K562 (cell line): ENCODE measurements around the gene NSMCE1. TPM values are rescaled to one million over a fixed set of nuclear protein-coding genes. Genes with fewer than 3 reads are reported as not detected.

Experiments
- ESRRB ChIP-seq: fragments of 250-450 bp; sonication (Bioruptor Pico); IDR thresholded peaks from 2 replicates; pipeline ENCODE4 v1.5.0; 2020; ENCODE audit warnings: mild to moderate bottlenecking, moderate library complexity, borderline replicate concordance
- FIP1L1 ChIP-seq: fragments of 200-400 bp; formaldehyde crosslinking; IDR thresholded peaks from 2 replicates; pipeline ENCODE4 v1.6.1; 2018; ENCODE audit warnings: mild to moderate bottlenecking, low read depth, low read length; ENCODE audit not compliant: poor library complexity, severe bottlenecking
- GATA2 ChIP-seq: sonication (generic); formaldehyde crosslinking; IDR thresholded peaks from 2 replicates; pipeline ENCODE4 v1.4.0; 2020; ENCODE audit warnings: mild to moderate bottlenecking, missing genetic modification reagents
- JUN ChIP-seq, 2 experiments: sonication (generic) in 1 of 2; formaldehyde crosslinking in 1 of 2; IDR thresholded peaks; 2 replicates each; pipeline versions ENCODE4 v1.6.1 to v1.8.0; 2012 to 2022; ENCODE audit warnings: borderline replicate concordance in 2 of 2, mild to moderate bottlenecking in 2 of 2, improper control_type of control experiment in 1 of 2, low read depth in 1 of 2, low read length in 1 of 2, missing genetic modification reagents in 1 of 2
- LEF1 ChIP-seq: fragments of 450-650 bp; IDR thresholded peaks from 2 replicates; pipeline ENCODE4 v1.6.1; 2016; ENCODE audit warnings: mild to moderate bottlenecking
- NR4A1 ChIP-seq, 2 experiments: fragments of 250-450 bp in 1 of 2; fragments of 450-650 bp in 1 of 2; sonication (Bioruptor Pico) in 1 of 2; IDR thresholded peaks; 2 replicates each; pipeline versions ENCODE4 v1.4.0 to v1.6.1; 2016 to 2020; ENCODE audit warnings: mild to moderate bottlenecking in 2 of 2, missing compliant biosample characterization in 1 of 2, missing genetic modification characterization in 1 of 2, moderate library complexity in 1 of 2
- RBFOX2 ChIP-seq: fragments of 200-400 bp; formaldehyde crosslinking; IDR thresholded peaks from 2 replicates; pipeline ENCODE4 v1.6.1; 2017; ENCODE audit warnings: low read depth, mild to moderate bottlenecking, low read length, moderate library complexity
- SMAD4 ChIP-seq: fragments of 250-450 bp; sonication (Bioruptor Pico); conservative IDR thresholded peaks from 2 replicates; pipeline ENCODE4 v1.8.0; 2021; ENCODE audit warnings: inconsistent platforms, mild to moderate bottlenecking, moderate library complexity
- THRAP3 ChIP-seq: fragments of 450-650 bp; IDR thresholded peaks from 2 replicates; pipeline ENCODE4 v1.6.1; 2016; ENCODE audit warnings: mild to moderate bottlenecking, inconsistent platforms, borderline replicate concordance
- ZBED1 ChIP-seq: IDR thresholded peaks from 2 replicates; pipeline ENCODE4 v1.6.1; 2014
- ZBTB7A ChIP-seq: IDR thresholded peaks from 2 replicates; pipeline ENCODE4 v1.6.1; 2011; ENCODE audit warnings: low read depth, mild to moderate bottlenecking, low read length, moderate library complexity, borderline replicate concordance; ENCODE audit not compliant: control insufficient read depth
- ZNF41 ChIP-seq: fragments of 250-450 bp; sonication (Bioruptor Pico); conservative IDR thresholded peaks from 2 replicates; pipeline ENCODE4 v1.4.0; 2020; ENCODE audit warnings: mild to moderate bottlenecking
- ZSCAN32 ChIP-seq: fragments of 450-650 bp; formaldehyde crosslinking; IDR thresholded peaks from 2 replicates; pipeline ENCODE4 v1.4.0; 2020; ENCODE audit warnings: mild to moderate bottlenecking, moderate library complexity
- polyA plus RNA-seq, 8 experiments: library from polyadenylated mRNA; depleted of rRNA in 4 of 8; stranded (reverse) in 5 of 8; unstranded in 3 of 8; fragments of >200 nt; fragmentation: Nextera tagmentation in 2 of 8; fragmentation: Illumina TruSeq in 1 of 8; extraction: Ambion mirVana in 2 of 8; extraction: Trizol in 1 of 8; gene quantifications; 2 replicates each; pipeline versions ENCODE4 v1.2.1 to v1.2.3, GENCODE V29; 2011 to 2014; ENCODE audit warnings: inconsistent platforms in 1 of 8, missing spikeins in 1 of 8
- total RNA-seq, 7 experiments: library from RNA; depleted of rRNA in 6 of 7; stranded (reverse); fragments of >200 nt in 6 of 7; fragmentation: Illumina TruSeq in 2 of 7; extraction: Trizol in 2 of 7; gene quantifications; 2 replicates each; pipeline versions ENCODE4 v1.2.1 to v1.2.3, GENCODE V29; 2011 to 2021; ENCODE audit warnings: low replicate concordance in 1 of 7
- TF ChIP-seq, protein P1 (sequence below): fragments of 250-450 bp; sonication (Bioruptor Pico); IDR thresholded peaks from 2 replicates; pipeline ENCODE4 v1.8.0; 2022; ENCODE audit warnings: moderate library complexity, mild to moderate bottlenecking, inconsistent platforms
- TF ChIP-seq, protein P2 (sequence below): fragments of 250-450 bp; sonication (Bioruptor Pico); IDR thresholded peaks from 2 replicates; pipeline ENCODE4 v1.4.0; 2020; ENCODE audit warnings: mild to moderate bottlenecking
- TF ChIP-seq, protein P3 (sequence below), 2 experiments: fragments of 450-650 bp; conservative IDR thresholded peaks; 2 replicates each; pipeline ENCODE4 v1.6.1; 2017; ENCODE audit warnings: mild to moderate bottlenecking in 2 of 2, moderate library complexity in 2 of 2
- TF ChIP-seq, protein P4 (sequence below): fragments of 450-650 bp; IDR thresholded peaks from 2 replicates; pipeline ENCODE4 v1.6.1; 2018; ENCODE audit not compliant: partially characterized antibody
- TF ChIP-seq, protein P5 (sequence below): sonication (generic); formaldehyde crosslinking; IDR thresholded peaks from 2 replicates; pipeline ENCODE4 v1.9.0; 2022; ENCODE audit warnings: mild to moderate bottlenecking, missing genetic modification reagents

NSMCE1 gene
- total and polyA plus RNA-seq, 9 of the 15 experiments (the other 6 are each of a cell fraction or from before 2014, with no cell fraction given), result 52.1 to 163 (median 61.5) TPM

DNA sequence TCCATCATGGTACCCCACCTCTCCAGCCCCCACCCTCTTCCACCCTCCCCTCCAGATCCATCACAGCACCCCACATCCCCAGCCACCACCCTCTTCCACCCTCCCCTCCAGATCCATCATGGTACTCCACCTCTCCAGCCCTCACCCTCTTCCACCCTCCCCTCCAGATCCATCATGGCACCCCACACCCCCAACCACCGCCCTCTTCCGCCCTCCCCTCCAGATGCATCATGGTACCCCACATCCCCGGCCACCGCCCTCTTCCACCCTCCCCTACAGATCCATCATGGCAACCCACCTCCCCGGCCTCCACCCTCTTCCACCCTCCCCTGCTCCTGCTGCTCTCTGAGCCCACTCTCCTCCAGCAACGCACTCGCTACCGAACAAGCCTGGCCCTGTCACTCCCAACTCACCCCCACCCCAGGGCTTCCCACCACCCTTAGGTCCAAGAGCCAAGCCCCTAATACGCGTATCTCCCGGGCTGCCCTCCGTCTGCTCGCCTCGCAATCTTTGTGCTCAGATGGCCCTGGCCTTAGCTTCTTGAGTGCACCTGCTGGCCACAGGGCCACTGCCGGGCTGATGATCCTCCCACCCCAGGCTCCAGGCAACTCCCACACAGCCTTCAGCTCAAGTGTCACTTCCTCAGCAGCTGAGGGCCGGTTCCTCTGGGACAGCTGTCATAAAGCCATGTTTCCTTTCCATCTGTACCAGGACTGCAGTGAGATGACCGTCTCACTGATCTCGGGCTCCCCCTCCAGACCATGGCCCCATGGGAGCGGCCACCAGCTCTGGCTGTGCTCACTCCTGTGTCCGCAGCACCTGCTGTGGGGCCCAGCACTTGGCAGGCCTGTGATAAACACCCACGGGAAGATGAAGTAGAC lies 39.7 kb downstream of the NSMCE1 start (continued):
- TF ChIP-seq NR4A1 (CRISPR knock-in tag; IDR thresholded peaks at IDR 0.05) (no peak), NR4A1 (tag; IDR thresholded peaks at IDR 0.05) (no peak), ZNF41 (CRISPR knock-in tag) (no peak), JUN (IDR thresholded peaks at IDR 0.05; ENCODE audit: borderline replicate concordance, low read depth, low read length) (no peak), JUN (CRISPR knock-in tag; IDR thresholded peaks at IDR 0.05; ENCODE audit: borderline replicate concordance) (no peak), ZBED1 (no peak), GATA2 (CRISPR knock-in tag) (no peak), ESRRB (CRISPR knock-in tag) (no peak), RBFOX2 (no peak), ZBTB7A (no peak), FIP1L1 (no peak), SMAD4 (CRISPR knock-in tag) (no peak), ZSCAN32 (CRISPR knock-in tag) (no peak), LEF1 (no peak), THRAP3 (no peak)
- TF ChIP-seq, protein P1, sequence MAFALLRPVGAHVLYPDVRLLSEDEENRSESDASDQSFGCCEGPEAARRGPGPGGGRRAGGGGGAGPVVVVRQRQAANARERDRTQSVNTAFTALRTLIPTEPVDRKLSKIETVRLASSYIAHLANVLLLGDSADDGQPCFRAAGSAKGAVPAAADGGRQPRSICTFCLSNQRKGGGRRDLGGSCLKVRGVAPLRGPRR (CRISPR knock-in tag), result no peak
- TF ChIP-seq, protein P2, sequence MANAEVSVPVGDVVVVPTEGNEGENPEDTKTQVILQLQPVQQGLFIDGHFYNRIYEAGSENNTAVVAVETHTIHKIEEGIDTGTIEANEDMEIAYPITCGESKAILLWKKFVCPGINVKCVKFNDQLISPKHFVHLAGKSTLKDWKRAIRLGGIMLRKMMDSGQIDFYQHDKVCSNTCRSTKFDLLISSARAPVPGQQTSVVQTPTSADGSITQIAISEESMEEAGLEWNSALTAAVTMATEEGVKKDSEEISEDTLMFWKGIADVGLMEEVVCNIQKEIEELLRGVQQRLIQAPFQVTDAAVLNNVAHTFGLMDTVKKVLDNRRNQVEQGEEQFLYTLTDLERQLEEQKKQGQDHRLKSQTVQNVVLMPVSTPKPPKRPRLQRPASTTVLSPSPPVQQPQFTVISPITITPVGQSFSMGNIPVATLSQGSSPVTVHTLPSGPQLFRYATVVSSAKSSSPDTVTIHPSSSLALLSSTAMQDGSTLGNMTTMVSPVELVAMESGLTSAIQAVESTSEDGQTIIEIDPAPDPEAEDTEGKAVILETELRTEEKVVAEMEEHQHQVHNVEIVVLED (CRISPR knock-in tag), result no peak
- TF ChIP-seq, protein P3, sequence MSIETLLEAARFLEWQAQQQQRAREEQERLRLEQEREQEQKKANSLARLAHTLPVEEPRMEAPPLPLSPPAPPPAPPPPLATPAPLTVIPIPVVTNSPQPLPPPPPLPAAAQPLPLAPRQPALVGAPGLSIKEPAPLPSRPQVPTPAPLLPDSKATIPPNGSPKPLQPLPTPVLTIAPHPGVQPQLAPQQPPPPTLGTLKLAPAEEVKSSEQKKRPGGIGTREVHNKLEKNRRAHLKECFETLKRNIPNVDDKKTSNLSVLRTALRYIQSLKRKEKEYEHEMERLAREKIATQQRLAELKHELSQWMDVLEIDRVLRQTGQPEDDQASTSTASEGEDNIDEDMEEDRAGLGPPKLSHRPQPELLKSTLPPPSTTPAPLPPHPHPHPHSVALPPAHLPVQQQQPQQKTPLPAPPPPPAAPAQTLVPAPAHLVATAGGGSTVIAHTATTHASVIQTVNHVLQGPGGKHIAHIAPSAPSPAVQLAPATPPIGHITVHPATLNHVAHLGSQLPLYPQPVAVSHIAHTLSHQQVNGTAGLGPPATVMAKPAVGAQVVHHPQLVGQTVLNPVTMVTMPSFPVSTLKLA (conservative IDR thresholded peaks at IDR 0.05), result peak in 1 of 2 experiments; percentile 42; a peak in 2 of 4 replicates
- TF ChIP-seq, protein P4, sequence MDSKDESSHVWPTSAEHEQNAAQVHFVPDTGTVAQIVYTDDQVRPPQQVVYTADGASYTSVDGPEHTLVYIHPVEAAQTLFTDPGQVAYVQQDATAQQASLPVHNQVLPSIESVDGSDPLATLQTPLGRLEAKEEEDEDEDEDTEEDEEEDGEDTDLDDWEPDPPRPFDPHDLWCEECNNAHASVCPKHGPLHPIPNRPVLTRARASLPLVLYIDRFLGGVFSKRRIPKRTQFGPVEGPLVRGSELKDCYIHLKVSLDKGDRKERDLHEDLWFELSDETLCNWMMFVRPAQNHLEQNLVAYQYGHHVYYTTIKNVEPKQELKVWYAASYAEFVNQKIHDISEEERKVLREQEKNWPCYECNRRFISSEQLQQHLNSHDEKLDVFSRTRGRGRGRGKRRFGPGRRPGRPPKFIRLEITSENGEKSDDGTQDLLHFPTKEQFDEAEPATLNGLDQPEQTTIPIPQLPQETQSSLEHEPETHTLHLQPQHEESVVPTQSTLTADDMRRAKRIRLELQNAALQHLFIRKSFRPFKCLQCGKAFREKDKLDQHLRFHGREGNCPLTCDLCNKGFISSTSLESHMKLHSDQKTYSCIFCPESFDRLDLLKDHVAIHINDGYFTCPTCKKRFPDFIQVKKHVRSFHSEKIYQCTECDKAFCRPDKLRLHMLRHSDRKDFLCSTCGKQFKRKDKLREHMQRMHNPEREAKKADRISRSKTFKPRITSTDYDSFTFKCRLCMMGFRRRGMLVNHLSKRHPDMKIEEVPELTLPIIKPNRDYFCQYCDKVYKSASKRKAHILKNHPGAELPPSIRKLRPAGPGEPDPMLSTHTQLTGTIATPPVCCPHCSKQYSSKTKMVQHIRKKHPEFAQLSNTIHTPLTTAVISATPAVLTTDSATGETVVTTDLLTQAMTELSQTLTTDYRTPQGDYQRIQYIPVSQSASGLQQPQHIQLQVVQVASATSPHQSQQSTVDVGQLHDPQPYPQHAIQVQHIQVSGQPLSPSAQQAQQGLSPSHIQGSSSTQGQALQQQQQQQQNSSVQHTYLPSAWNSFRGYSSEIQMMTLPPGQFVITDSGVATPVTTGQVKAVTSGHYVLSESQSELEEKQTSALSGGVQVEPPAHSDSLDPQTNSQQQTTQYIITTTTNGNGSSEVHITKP, result peak; percentile 97
- TF ChIP-seq, protein P5, sequence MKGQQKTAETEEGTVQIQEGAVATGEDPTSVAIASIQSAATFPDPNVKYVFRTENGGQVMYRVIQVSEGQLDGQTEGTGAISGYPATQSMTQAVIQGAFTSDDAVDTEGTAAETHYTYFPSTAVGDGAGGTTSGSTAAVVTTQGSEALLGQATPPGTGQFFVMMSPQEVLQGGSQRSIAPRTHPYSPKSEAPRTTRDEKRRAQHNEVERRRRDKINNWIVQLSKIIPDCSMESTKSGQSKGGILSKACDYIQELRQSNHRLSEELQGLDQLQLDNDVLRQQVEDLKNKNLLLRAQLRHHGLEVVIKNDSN (CRISPR knock-in tag), result no peak
